IPS-18a (cell line): ENCODE measurements around the gene SELENOS.
"Not testable (repeated sequence)": the region's sequence is repeated elsewhere in the genome, so short reads cannot be mapped to it uniquely, and the experiment has no call there.

Experiments
- H3K27ac ChIP-seq: one replicate; pipeline ENCODE4 v1.5.1; 2013; ENCODE audit warnings: low read length
- H3K27me3 ChIP-seq: one replicate; pipeline ENCODE4 v1.6.1; 2013; ENCODE audit warnings: mild to moderate bottlenecking, low read length; ENCODE audit not compliant: control insufficient read depth, insufficient read depth
- H3K36me3 ChIP-seq: one replicate; pipeline ENCODE4 v1.6.1; 2013; ENCODE audit warnings: low read depth, low read length; ENCODE audit not compliant: control insufficient read depth
- H3K4me1 ChIP-seq: one replicate; pipeline ENCODE4 v1.6.1; 2013; ENCODE audit warnings: low read depth, low read length; ENCODE audit not compliant: control insufficient read depth
- H3K4me3 ChIP-seq: one replicate; pipeline ENCODE4 v1.5.1; 2013; ENCODE audit warnings: low read length
- H3K9ac ChIP-seq: one replicate; pipeline ENCODE4 v1.6.1; 2013; ENCODE audit warnings: mild to moderate bottlenecking, low read length, moderate library complexity
- H3K9me3 ChIP-seq: one replicate; pipeline ENCODE4 v1.6.1; 2013; ENCODE audit warnings: low read depth, low read length; ENCODE audit not compliant: control insufficient read depth

Gene SELENOS

DNA sequence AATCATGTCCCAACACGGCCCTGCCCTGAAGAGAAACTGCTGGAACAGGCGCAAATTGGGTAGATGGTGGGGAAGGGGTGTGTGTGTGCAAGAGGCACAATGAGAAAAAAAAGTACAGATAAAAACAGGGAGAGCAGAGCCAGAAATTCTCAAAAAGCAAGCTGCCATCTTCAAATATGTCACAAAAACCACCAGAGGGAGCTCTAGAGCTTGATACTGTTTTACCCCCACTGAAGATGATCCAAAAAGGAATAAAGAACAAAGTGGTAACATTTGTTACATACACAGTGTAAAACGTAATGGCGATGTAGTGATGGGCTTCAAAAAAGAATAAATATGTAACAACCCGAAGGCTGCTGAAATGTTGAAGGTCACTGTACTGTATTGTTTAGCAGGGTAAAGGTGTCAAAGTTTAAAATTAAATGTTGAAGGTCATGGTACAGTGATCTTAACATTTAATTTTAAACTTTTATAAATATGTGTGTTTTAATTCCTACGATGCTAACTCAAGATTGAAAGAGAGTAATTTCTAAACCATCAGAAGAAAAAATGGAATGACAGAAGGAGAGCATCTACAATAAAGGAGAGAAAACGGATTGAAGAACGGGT lies 11.7 kb upstream of the SELENOS start:
- no peak overlapping the region for H3K9ac ChIP-seq
- peaks cover 60% of the 10 kb centered on the region for H3K36me3 ChIP-seq
- H3K9me3 ChIP-seq = no peaks in the 10 kb centered on the region
- peaks cover 7% of the 10 kb centered on the region for H3K4me1 ChIP-seq
- H3K27ac ChIP-seq = no peak overlapping the region
- no peak overlapping the region for H3K4me3 ChIP-seq
- no peaks in the 10 kb centered on the region for H3K27me3 ChIP-seq

DNA sequence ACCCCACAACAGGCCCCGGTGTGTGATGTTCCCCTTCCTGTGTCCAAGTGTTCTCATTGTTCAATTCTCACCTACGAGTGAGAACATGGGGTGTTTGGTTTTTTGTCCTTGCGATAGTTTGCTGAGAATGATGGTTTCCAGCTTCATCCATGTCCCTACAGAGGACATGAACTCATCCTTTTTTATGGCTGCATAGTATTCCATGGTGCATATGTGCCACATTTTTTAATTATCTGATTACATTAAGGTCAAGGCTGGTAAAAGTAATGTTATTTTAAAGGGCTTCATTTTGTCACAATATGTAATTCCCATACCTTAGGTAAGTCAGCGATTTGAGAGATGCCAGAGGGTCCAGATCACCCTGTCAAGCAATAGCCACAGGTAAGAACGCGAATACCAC lies 10.1 kb upstream of the SELENOS start:
- H3K9me3 ChIP-seq, H3K4me1 ChIP-seq, H3K9ac ChIP-seq, H3K4me3 ChIP-seq, H3K27ac ChIP-seq, H3K27me3 ChIP-seq: not testable (repeated sequence)
- peaks cover 74% of the 10 kb centered on the region for H3K36me3 ChIP-seq

- Histone ChIP-seq H3K36me3 (peaks cover 76% of the 10 kb centered on the region), H3K9me3 (no peaks in the 10 kb centered on the region), H3K9ac (no peak overlapping the region), H3K27me3 (no peaks in the 10 kb centered on the region), H3K27ac (no peak overlapping the region), H3K4me3 (no peak overlapping the region), H3K4me1 (no peaks in the 10 kb centered on the region)
These were observed 9.3 kb upstream of the SELENOS start for GRCh38 chr15:101286471-101287114.

GRCh38 chr15:101283931-101284330 lies 6.6 kb upstream of the SELENOS start:
- peaks cover 71% of the 10 kb centered on the region for H3K36me3 ChIP-seq

GRCh38 chr15:101280007-101280406 lies 2.7 kb upstream of the SELENOS start:
- H3K4me3 ChIP-seq = no peak overlapping the region
- H3K27me3 ChIP-seq = peaks cover 3% of the 10 kb centered on the region
- H3K36me3 ChIP-seq = peaks cover 49% of the 10 kb centered on the region
- H3K4me1 ChIP-seq = peaks cover 5% of the 10 kb centered on the region
- no peak overlapping the region for H3K9ac ChIP-seq
- no peaks in the 10 kb centered on the region for H3K9me3 ChIP-seq
- H3K27ac ChIP-seq = no peak overlapping the region

More at GRCh38 chr15:101283931-101284330, 6.6 kb upstream of the SELENOS start:
- Histone ChIP-seq H3K9ac (no peak overlapping the region), H3K27me3 (no peaks in the 10 kb centered on the region), H3K9me3 (no peaks in the 10 kb centered on the region), H3K4me3 (no peak overlapping the region), H3K4me1 (no peaks in the 10 kb centered on the region), H3K27ac (no peak overlapping the region)

DNA sequence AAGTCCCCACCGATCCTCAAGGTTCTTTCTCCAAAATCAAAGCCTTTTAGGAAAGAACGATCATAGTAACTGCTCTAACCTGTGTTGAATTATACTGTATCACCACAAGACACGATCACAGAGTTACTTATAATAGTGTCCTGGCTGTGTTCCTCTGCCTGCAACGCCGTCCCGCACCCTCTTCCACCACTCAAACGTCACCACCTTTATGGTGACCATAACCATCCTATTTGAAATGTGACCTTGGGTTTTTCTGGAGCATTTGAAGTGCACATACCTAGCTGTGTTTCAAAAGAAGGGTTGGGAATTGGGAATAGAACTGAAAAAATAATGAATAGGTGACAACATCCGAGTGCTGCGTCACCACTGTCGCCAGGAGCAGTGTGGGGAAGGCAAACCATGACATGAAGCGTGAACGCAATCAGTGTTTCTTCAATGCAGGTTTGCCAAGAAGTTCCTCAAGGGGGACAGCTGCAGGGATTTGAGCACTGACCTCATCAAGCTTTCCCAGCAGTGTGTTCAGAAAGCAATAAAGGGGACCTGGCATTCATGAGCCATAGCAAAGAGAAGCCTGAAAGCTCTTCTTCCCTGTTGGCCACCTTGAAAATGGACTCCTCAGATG lies 769 bp upstream of the SELENOS start:
- Histone ChIP-seq H3K27me3 (peaks cover 3% of the 10 kb centered on the region), H3K4me1 (peaks cover 5% of the 10 kb centered on the region), H3K4me3 (peak overlapping the region; percentile 69), H3K36me3 (peaks cover 52% of the 10 kb centered on the region), H3K27ac (no peak overlapping the region), H3K9me3 (no peaks in the 10 kb centered on the region), H3K9ac (peak overlapping the region; percentile 11)

DNA sequence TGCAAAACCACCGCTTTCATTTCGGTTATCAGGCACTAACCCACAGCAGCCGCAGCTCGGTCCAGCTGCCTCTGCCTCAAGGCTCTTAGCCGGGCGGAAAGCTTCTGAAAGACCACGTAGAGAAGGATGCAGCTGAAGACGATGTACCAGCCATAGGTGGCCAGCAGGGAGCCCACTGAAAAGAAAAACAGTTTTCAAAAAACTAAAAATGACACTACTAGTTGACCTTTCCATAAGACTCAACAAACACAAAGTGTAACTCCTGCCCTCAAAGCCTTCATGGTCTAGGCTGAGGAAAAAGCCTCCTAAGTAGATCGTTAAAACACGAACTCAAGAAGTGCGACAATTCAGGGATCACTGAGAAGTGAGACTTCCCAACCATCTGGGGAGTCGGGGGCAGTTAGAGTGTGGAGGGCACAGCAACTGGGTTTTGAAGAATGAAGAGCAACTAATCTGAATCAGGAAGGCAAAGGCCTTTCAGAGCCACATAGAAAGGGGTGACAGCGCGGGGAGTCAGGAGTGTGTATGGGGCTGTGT lies 716 bp downstream of the SELENOS start:
- Histone ChIP-seq H3K27ac (peak overlapping the region; percentile 28), H3K4me1 (peaks cover 5% of the 10 kb centered on the region), H3K27me3 (peaks cover 3% of the 10 kb centered on the region), H3K36me3 (peaks cover 52% of the 10 kb centered on the region), H3K9me3 (no peaks in the 10 kb centered on the region), H3K9ac (peak overlapping the region; percentile 80), H3K4me3 (peak overlapping the region; percentile 99)

GRCh38 chr15:101275018-101275417 lies 2.3 kb downstream of the SELENOS start:
- Histone ChIP-seq H3K36me3 (peaks cover 54% of the 10 kb centered on the region), H3K4me1 (peaks cover 5% of the 10 kb centered on the region), H3K9ac (no peak overlapping the region), H3K4me3 (no peak overlapping the region), H3K27ac (no peak overlapping the region), H3K9me3 (no peaks in the 10 kb centered on the region), H3K27me3 (peaks cover 3% of the 10 kb centered on the region)

DNA sequence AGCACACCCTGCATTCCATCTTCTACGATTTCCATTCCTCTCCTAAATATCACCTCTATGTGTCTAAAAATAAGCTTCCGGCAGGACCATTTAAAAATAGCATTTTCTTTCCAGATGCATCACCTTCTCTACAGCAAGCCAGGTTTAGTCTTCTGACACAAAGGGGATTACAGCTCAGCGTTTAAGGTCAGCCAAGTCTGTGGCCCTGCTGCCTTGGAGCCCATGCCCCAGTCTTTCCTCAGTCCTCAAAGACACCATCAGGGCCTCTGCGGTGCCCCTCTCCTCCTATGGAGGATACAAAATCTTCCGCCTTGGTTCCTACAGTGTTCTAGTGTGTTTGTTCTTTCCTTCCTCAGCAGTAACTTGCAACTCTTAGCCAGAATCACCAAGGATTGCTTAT lies 3.8 kb downstream of the SELENOS start:
- peaks cover 53% of the 10 kb centered on the region for H3K36me3 ChIP-seq
- no peaks in the 10 kb centered on the region for H3K9me3 ChIP-seq
- H3K4me3 ChIP-seq = no peak overlapping the region
- no peak overlapping the region for H3K27ac ChIP-seq
- H3K9ac ChIP-seq = no peak overlapping the region
- peaks cover 5% of the 10 kb centered on the region for H3K4me1 ChIP-seq
- H3K27me3 ChIP-seq = peaks cover 3% of the 10 kb centered on the region

DNA sequence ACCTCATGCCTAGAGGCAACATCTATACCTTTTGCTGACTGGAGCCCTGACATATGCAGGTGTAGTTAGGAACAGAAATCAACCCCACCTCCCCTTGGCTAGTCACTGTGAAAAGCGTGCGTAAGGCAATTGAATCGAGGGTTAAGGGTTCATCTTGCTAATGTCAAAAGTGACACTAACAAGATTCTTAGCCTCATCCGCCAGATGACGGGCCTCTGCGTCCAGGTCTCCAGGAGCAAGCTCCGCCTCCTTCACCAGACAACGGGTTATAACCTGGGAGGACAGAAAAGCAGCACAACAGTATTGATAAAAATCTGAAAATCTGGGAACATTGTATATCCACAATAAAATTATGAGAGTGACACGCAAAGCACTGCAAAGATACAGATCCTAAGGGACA lies 4.7 kb downstream of the SELENOS start:
- Histone ChIP-seq H3K9me3 (no peaks in the 10 kb centered on the region), H3K9ac (no peak overlapping the region), H3K4me3 (no peak overlapping the region), H3K27me3 (no peaks in the 10 kb centered on the region), H3K27ac (no peak overlapping the region), H3K36me3 (peaks cover 53% of the 10 kb centered on the region), H3K4me1 (no peaks in the 10 kb centered on the region)

DNA sequence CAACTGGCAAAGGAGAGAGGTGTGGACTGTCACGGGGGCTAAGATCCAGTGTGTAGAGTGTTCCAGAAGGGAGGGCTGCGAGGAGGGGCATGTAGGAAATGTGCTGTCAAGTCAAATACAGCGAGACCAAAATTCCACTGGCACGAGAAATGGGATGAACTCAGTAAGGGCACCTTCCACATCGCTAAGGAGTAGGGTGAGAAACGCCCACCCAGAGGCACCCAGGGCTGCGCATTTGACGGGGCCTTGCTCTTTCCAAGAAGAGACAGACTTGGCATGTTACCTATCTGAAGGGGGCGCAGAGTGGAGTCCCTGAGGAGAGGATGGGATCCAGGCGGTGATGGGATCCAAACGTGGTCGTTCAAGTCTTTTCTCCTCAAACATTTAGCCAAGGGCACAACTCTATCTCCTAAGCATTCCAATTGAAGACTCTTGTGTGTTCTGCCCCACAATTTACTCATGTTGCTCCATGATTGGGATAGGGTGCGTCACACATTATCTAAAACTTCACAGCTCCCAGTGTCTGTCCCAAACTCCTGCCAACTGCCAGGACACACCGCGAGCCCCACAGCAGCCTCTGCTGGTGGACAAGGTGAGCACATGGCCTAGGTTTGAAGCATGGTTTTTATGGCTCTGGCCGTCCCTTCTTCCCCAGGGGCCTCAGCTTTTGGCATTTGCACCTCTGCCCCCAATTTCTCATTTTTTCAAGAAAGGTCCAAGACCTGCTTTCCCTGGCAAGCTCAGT lies 7.6 kb downstream of the SELENOS start:
- H3K27me3 ChIP-seq = no peaks in the 10 kb centered on the region
- H3K9me3 ChIP-seq = no peaks in the 10 kb centered on the region
- no peak overlapping the region for H3K9ac ChIP-seq
- peaks cover 44% of the 10 kb centered on the region for H3K36me3 ChIP-seq
- no peak overlapping the region for H3K4me3 ChIP-seq
- H3K4me1 ChIP-seq = peaks cover 3% of the 10 kb centered on the region
- H3K27ac ChIP-seq = no peak overlapping the region
